ENCODE measurements around the gene C11orf68.
"Not testable (repeated sequence)": the region's sequence is repeated elsewhere in the genome, so short reads cannot be mapped to it uniquely, and the experiment has no call there.

Gene C11orf68

GRCh38 chr11:65911682-65912568 lies 6.9 kb downstream of the C11orf68 start:
- FAIRE-seq, result peak; percentile 66

- FAIRE-seq, result no peak
Measured at GRCh38 chr11:65907878-65908277, 11.0 kb downstream of the C11orf68 start.

DNA sequence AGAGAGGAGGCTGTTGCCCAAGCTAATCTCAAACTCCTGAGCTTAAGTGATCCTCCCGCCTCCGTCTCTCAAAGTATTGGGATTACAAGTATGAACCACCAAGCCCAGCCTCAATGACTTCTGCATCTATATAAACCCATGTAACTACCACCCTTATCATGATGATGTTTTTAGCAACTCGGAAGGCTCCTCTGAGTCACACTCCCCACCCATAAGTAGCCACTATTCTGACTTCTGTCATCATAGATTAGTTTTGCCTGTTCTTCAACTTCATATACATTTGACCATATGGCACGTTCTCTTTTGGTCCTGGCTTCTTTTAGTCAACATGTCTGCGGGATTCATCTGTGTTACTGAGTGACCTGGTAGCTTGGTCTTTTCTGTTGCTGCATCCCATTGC lies 12.3 kb downstream of the C11orf68 start:
- FAIRE-seq, result no peak

DNA sequence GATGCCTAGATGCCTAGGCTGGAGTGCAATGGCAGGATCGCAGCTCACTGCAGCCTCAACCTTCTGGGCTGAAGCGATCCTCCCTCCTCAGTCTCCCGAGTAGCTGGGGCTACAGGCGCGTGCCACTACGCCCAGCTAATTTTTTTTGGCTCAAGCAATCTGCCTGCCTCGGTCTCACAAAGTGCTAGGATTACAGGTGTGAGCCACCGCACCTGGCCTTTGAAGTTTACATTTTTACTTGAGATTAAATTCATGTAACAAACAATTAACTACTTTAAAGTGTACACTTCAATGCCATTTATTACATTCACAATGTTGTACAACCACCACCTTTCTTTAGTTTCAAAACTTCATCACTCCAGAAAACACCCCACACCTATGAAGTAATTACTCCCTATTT lies 15.1 kb downstream of the C11orf68 start:
- FAIRE-seq, result no peak

GRCh38 chr11:65903068-65903481 lies 15.8 kb downstream of the C11orf68 start:
- no peak for FAIRE-seq

DNA sequence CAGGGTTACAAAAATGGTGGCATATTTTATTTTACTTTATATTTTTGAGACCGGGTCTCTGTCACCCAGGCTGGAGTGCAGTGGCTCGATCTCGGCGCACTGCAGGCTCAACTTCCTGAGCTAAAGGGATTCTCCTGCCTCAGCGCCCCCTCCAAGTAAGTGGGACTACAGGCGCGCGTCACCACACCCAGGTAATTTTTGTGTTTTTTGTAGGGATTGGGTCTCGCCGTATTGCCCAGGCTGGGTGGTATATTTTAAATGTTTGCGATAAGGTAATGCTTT lies 18.0 kb downstream of the C11orf68 start:
- no peak for FAIRE-seq

DNA sequence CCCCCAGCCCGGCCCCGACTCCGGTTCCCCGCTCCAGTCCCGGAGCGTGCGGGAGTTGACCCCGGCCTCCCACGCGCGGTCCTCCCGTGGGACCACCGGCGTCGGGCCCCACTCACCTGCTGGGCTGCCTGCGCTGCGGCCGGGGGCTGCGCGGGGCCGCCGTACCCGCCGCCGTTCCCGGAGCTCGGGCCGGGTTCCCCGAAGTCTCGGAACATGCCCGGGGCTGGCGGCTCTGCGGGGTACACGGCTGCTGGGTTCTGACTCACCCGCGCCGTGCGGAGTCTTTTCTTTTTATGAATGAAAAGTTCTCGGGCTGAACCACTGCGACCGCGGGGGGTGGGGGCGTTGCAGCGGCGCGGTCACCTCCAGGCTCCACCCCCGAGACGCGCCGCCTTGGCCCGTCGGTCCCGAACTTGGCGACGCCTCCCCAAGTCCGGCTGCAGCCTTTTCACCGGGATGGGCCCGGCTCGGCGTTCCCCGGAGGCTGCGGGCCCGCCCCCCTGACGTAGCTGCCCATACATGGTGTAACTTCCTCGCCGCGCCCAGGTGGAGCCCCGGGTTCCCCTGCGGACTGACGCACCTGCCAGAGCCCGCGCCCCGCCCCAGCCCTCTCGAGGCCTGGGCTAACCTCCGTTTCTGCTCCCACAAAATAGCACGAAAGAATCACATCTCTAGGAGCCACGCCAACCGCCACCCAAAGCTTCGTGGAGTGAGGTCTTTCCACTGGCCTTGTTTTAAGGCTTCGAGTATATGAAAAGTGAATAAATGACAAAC lies 18.6 kb downstream of the C11orf68 start, which contains the start of gene FOSL1:
Gene FOSL1, minus strand, starts transcription at position 264 of the 774 bp plus-strand sequence. Its CDS starts 49 bp downstream, at position 215.
- FAIRE-seq, result peak; percentile 92

DNA sequence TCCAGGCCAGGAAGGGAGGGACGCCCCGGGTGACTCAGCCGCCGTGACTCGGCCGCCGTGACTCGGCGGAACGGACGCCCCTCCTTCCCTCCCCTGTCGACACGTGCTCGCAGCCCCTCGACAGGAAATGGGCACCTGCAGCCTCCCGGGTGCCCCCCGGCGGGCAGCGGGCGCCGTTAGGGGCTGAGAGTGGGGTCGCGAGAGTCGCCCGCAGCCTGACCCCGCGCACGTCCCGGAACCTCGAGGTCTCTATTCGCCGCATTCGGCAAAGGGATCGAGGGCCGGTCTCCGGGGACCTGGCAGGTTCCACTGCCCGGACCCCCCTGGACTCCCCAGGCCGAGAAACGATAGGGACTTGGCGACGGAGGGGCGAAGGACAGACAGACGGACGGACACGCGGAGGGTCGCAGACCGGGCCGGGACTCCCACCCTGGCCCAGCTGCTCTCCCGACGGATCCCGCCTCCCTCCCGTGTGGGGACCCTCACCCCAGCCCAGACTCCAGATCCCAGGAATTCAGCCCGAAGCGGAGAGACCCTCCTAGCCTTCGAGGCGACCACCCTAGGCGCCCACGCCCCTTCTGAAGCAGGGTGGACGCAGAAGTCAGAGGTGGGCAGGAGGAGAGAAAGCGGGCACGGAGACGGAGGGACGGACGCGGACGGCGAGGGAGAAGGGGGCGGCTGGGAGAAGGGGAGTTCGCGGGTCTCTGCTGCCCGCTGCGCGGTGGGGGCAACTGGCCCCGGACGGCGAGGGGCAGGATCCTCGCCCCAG lies 19.3 kb downstream of the C11orf68 start:
- no peak for FAIRE-seq

GRCh38 chr11:65898656-65899355 lies 20.1 kb downstream of the C11orf68 start:
- no peak for FAIRE-seq

DNA sequence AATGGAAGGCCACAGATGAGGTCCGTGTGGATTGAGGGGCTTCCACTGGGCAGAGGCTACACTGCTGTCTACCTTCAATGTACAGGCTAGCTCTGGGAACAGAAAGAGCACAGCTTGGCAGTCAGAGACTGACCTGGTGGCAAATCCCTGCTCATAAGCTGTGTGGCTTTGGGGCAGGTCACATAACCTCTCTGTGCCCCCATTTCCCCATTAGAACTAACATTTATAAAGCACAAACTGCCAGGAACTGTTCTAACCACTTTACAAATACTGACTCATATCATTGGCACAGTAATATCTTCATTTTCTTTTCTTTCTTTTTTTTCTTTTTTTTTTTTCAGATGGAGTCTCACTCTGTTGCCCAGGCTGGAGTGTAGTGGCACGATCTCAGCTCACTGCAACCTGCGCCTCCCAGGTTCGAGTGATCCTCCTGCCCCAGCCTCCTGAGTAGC lies 21.8 kb downstream of the C11orf68 start:
- no peak for FAIRE-seq

DNA sequence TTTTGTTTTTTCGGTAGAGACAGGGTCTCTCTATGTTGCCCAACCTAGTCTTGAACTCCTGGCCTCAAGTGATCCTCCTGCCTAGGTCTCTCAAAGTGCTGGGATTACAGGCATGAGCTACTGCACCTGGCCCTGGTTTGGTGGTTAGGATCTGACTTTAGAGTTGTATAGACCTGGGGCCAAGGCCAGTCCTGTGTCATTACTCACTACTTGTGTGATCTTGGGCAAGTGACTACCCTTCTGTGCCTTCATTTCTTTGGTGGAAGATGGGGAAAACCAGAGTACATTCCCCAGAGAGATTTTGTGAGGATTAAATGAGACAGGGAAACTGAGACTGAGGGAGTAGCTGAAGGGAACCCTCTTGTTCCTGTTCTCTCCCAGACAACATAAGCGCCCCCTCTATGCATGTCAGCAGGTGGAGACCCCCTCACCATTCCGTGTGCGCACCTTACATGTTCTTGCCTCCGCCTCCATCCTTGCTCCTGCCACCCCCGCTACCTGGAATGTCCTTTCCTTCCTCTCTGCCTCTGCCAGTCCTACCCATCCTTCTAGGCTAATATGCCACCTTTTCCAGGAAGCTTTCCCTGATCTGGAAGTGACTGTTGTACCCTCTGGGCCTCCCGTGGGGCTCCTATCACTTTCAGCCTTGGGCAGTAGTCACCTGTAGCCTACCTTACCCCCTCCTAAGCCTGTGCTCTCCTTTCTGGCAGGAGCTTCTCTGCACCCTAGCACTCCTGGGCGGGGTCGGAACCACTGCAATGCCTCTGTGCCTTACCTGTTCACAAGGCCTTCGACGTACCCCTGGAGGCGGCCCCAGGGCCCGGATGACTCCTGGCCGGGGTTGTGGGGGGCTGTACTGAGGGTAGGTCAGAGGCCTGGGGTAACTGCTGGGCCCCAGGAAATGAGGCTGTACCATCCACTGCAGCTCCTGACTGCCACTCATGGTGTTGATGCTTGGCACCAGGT lies 22.5 kb downstream of the C11orf68 start:
- no peak for FAIRE-seq

GRCh38 chr11:65895482-65895981 lies 23.3 kb downstream of the C11orf68 start:
- no peak for FAIRE-seq

DNA sequence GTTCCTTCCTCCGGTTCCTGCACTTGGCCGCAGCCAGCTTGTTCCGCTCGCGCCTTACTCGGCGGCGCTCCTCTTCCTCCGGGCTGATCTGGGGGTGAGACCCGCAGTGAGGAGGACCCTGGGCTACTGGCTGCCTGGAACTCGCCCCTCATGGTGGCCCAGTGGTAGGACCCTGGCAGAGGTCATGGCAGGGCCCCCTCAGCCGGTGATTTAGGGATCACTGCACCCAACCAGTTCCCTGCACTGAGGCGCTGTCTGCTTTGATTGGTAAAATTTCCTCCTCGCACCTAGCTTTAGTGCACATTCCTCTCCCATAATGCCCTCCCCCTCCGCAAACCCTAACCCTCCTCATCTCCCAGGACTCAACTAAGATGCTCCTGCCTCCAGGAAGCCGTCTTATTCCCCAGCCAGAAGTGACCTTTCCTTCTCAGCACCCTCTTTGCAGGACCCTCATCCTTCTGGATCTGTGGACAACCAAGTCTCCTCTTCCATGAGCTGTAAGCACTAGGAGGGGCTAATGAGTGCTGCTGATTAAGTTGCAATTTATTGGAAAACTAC lies 24.7 kb downstream of the C11orf68 start:
- no peak for FAIRE-seq

- no peak for FAIRE-seq
Measured at GRCh38 chr11:65892661-65893317, 26.1 kb downstream of the C11orf68 start.

DNA sequence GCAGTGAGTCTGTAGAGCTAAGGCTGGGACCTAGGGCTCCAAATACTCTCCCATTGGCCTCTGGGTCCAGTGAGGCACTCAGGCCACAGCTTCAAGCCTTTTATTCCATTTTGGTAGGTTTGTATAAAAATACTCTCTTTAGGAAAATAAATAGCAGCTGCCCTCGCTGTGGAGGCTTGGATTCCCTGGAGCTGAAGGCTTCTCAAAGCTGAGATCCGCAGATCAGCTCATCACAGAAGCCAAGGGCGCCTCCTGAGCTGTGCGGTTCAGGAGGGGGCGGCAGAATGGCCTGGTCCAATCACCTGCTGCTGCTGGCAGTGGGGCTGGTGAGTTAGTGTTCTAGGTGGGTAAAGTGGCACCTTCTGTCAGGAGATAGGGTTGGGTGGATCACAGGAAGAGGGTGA lies 26.7 kb downstream of the C11orf68 start:
- not testable (repeated sequence) for FAIRE-seq

DNA sequence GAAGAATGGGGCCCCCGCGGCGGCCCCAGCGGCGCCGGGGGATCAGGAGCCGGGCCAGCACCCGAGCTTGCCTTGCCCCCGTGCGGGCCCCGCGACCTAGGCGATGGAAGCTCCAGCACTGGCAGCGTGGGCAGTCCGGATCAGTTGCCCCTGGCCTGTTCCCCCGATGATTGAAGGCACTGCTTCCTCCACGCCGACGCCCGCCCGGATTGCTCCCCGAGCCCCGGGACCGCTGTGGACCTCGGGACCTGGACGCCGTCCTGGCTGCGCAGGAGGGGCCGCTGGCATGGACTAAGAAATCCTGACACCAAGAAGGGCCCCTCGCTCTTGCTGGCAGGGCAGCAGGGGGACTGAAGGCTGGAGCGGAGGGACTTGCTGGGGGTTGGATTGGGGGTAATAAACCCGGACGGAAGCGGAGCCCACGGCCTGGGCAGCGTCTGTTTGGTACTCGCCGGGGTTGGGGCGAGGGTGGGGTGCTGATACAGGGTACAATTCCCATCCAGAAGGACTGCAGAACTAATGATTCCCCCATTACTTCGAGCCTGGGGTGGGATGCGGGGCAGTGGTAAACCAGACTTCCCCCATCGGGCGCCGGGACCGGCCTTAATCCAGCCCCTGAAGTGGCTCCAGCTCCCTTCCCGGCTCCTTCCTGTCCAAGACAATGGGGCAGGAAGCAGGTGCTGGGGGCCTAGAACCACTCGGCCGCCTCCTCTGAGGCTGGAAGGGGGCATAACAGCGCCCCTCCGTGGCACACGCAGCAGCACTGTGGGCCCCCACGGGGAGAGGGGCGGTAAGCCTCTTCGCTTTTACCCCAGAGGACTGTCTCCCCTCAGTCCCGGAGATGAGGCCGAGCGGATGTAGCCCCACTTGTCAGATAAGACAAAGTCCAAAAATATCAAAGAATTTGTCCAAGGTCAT lies 27.4 kb downstream of the C11orf68 start:
- FAIRE-seq, result no peak

- no peak for FAIRE-seq
Measured at GRCh38 chr11:65890324-65891218, 28.3 kb downstream of the C11orf68 start, which contains the start of gene CCDC85B. Gene CCDC85B, plus strand, starts transcription at chr11:65890673. Its CDS starts 111 bp downstream, at chr11:65890784.

Measured in G401.6 (cell line).